ENCODE results near the gene ACOXL.

DNA sequence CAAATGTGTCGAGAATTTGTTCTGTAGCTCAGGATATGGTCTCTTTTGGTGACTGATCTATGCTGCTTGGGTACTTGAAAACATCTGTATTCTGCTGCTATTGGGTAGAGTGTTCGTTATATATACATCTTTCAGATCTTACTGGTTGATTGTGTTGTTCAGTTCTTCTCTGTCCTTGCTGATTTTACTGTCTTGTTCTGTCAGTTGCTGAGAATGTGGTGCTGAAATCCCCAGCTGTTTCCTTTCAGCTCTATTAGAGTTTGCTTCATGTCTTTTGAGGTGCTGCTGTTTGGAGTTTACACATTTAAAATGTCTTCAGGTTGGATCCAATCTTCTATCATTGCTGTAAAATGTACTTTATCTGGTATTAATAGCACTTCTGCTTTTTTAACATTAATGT, 401.2 kb downstream of the ACOXL start:
- TF ChIP-seq CTCF (IDR thresholded peaks at IDR 0.05) (no peak), POLR2A (IDR thresholded peaks at IDR 0.05) (no peak)

All from right lobe of liver (tissue), 4 donors.